Heart right ventricle (tissue), 16 donors: ENCODE results near the gene LPP. TPM values are rescaled to one million over a fixed set of nuclear protein-coding genes. Genes with fewer than 3 reads are reported as not detected.

Experiments used
- ATAC-seq, 8 donors: fragments of 200-7000 bp; cut with Tn5 transposase; one replicate each; pipeline ENCODE4 v1.9.1; 2020; ENCODE audit warnings: mild to moderate bottlenecking in 8 of 8, moderate library complexity in 8 of 8, moderate number of reproducible peaks in 1 of 8
- DNase-seq, 2 donors: peaks; one replicate each; pipeline ENCODE4 v3.0.0-alpha.2; 2020
- H3K27ac ChIP-seq, 10 donors: fragments of 200-600 bp; sonication (generic) in 2 of 10; one replicate each; pipeline versions ENCODE4 v1.5.0 to v1.8.0; 2020 to 2022; ENCODE audit warnings: mild to moderate bottlenecking in 3 of 10
- H3K27me3 ChIP-seq, 7 donors: fragments of 200-600 bp; one replicate each; pipeline ENCODE4 v1.8.0; 2021 to 2022; ENCODE audit warnings: mild to moderate bottlenecking in 2 of 7
- H3K36me3 ChIP-seq, 9 donors: fragments of 200-600 bp; sonication (generic) in 1 of 9; one replicate each; pipeline versions ENCODE4 v1.5.0 to v1.8.0; 2020 to 2022; ENCODE audit warnings: mild to moderate bottlenecking in 2 of 9
- H3K4me1 ChIP-seq, 9 donors: fragments of 200-600 bp; sonication (generic) in 1 of 9; one replicate each; pipeline versions ENCODE4 v1.5.0 to v1.8.0; 2020 to 2022; ENCODE audit warnings: mild to moderate bottlenecking in 4 of 9
- H3K4me3 ChIP-seq, 10 donors: fragments of 200-600 bp; sonication (generic) in 2 of 10; one replicate each; pipeline versions ENCODE4 v1.5.0 to v1.8.0; 2020 to 2022; ENCODE audit warnings: mild to moderate bottlenecking in 7 of 10, moderate library complexity in 2 of 10
- H3K9me3 ChIP-seq, 11 donors: fragments of 200-600 bp in 10 of 11; sonication (generic) in 2 of 11; one replicate each; pipeline versions ENCODE4 v1.5.0 to v1.8.0; 2013 to 2022; ENCODE audit warnings: mild to moderate bottlenecking in 2 of 11, control low read depth in 1 of 11, moderate library complexity in 1 of 11
- CTCF ChIP-seq, 9 donors: fragments of 200-600 bp; sonication (generic) in 2 of 9; IDR thresholded peaks; one replicate each; pipeline versions ENCODE4 v1.5.0 to v1.8.0; 2021 to 2022; ENCODE audit warnings: antibody characterized with exemption in 9 of 9, mild to moderate bottlenecking in 5 of 9, moderate library complexity in 1 of 9
- WGBS, 2 donors: extraction: QIAGEN DNeasy Blood & Tissue Kit; methylation state at CpG; one replicate each; pipeline ENCODE4 v1.1.7; 2013; ENCODE audit warnings: inconsistent platforms in 1 of 2; 5-methylcytosine and 5-hydroxymethylcytosine counted together
- intact Hi-C, 10 donors: fragments of 100-400 bp; cut with DNase I; formaldehyde crosslinking; loops; one replicate each; pipeline versions ENCODE4 v1.11.1 to v1.14.2; 2022
- polyA plus RNA-seq, 2 donors: library from polyadenylated mRNA; stranded (reverse); fragments of 200-250 nt; gene quantifications; one replicate each; pipeline ENCODE4 v1.2.3, GENCODE V29; 2013
- total RNA-seq, 10 donors: library from RNA; stranded (reverse); fragmentation: NEBNext Ultra II Directional in 3 of 10; extraction: Animal tissue kit (Norgen Biotek cat#: 25700) in 3 of 10; gene quantifications; one replicate each; pipeline versions ENCODE4 v1.2.1 to v1.2.4, GENCODE V29; 2021 to 2023
- donor health status: Arrhythmogenic right ventricular cardiomyopathy.
- donor health status: ischemic (EF 13 %, LVEDD 7.1; RV severe dilation, severe dysfunction).
- donor health status: healthy with polysubstance abuse.
- donor health status: DM: no; HTN: yes; CAD: no.
- donor health status: DM: no; HTN: no; CAD: no.
- donor health status: ischemic (EF 25% LVEDD 6.9; RV normal size, moderate dysfunction).
- donor health status: ischemic (EF 25% LVEDD 5.7; RV mildly dilated, moderate dysfunction).
- donor health status: healthy.
- donor health status: DM: yes; HTN: yes; CAD: no.
- donor health status: Ischemic cardiomyopathy.
- donor health status: ischemic (EF 35%, LVEDD 5.7; RV mildly dilated, moderate dysfunction).
- donor health status: nonischemic (EF 11% LVEDD 7.7; RV severe dilation, severe dysfunction).
- donor health status: DM: yes; HTN: yes; CAD: no.
- donor health status: PGD.
- donor health status: ischemic (EF 29% LVEDD 5.4; RV normal size, mild dysfunction).
- donor health status: nonischemic (EF 23%, LVEDD 6.1; RV moderate dilation, normal function).

LPP gene
- total and polyA plus RNA-seq, 12 donors, result 8.5 to 188 (median 140) TPM

DNA sequence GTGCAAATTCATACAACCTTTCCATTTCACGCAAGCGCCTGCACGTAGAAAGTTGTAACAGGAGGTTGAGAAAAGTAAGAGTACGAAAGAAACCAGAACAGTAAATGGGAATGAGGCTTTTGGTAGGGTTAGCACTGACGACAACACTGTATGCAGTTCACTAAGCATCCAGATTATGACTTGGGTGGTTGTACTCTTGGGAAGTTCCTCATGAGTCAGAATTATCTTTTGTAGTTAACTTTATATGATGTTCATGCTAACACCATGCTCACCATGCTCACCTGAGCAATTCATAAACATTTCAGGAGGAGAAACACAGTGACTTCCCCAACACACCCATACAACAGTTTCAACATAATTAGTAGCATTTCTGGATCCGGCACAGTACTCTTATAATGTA lies 3.0 kb upstream of the LPP start:
- Histone ChIP-seq H3K27ac (peak overlapping the region in 1 of 10 donors; percentile 4), H3K9me3 (no peaks in the 10 kb centered on the region), H3K36me3 (no peaks in the 10 kb centered on the region), H3K27me3 (no peaks in the 10 kb centered on the region), H3K4me3 (no peak overlapping the region), H3K4me1 (peaks cover 0 to 35% (median 23%) of the 10 kb centered on the region in 9 donors)
- WGBS, 2 donors, result 96 to 97% methylated on average over 6 of the region's 6 CpGs
- ATAC-seq (no peak), DNase-seq (no peak)
- intact Hi-C loops, result loop anchor here in 9 of 10 donors (5.0 to 10.0 kb wide), 10 partner anchors 74 to 804 kb away; partner anchors contain the start of gene BCL6 (in 4 of the 9)
- TF ChIP-seq CTCF (IDR thresholded peaks at IDR 0.05), result no peak

DNA sequence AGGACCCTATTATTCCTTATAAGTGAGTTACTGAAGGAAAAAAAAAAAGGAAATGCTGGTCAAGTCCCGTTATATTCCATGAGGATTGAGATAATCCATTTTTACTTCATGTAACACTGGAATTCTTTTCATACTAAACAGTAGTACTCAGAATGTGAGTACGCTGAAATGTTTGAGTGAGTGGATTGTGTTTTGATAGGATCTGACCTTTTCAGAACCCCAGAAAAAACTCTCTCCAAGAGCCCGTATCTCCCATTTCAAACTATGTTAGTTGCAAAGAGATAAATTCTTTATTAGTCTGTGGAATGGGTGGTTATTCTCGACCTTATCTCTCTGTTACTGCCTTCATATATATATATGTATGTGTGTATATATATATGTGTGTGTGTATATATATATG lies 2.5 kb upstream of the LPP start:
- Histone ChIP-seq H3K4me3 (no peak overlapping the region), H3K36me3 (no peaks in the 10 kb centered on the region), H3K9me3 (no peaks in the 10 kb centered on the region), H3K4me1 (peaks cover 0 to 39% (median 27%) of the 10 kb centered on the region in 9 donors), H3K27ac (peak overlapping the region in 3 of 10 donors; percentile 4 to 98 (median 20)), H3K27me3 (no peaks in the 10 kb centered on the region)
- ATAC-seq (no peak), DNase-seq (no peak)
- intact Hi-C loops, result loop anchor here in 9 of 10 donors (5.0 to 10.0 kb wide), 10 partner anchors 74 to 803 kb away; partner anchors contain the start of gene BCL6 (in 4 of the 9)
- WGBS, 2 donors, result 52 to 58% methylated on average over 4 of the region's 4 CpGs
- no peak for TF ChIP-seq CTCF (IDR thresholded peaks at IDR 0.05)

DNA sequence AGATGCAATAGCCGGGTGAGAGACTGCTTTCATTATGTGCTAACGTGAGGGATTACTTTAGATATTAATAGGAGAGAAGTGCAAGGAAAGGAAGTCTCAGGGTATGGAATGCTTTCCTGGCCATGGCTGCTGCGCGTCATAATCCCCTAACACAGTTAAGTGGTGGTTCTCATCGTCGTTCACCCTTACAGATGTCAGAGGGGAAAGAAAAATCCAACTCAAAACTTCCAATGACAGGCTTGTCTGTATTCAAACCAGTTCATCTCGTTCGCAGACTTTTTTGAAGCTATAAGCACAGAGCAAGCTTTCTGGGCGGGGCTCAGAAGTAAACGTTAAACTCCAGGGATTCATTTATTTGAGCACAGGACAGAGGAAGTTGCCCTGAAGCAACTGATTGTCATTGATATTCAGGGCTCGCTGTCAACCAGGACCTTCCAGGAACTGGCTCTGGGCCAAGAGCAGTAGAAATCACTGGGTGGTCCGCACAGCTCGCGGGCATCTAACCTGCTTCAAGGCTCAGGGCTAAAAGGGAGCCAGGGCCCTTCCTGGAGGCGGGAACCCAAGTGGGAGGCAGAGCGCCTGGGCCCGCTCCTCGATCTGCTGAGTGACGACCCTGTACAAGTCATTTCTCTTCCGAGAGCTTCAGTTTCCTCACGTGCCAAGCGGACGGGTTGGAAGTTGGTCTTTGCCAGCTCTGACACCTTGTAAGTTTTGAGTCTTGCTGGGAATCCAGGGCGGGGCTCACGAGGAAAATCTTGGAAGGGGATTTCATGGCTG lies 1.1 kb upstream of the LPP start:
- TF ChIP-seq CTCF (IDR thresholded peaks at IDR 0.05), result no peak
- no peaks in the 10 kb centered on the region for H3K27me3 ChIP-seq
- 15 to 22% methylated on average over 25 of the region's 25 CpGs for WGBS, 2 donors
- ATAC-seq (peak in 7 of 8 donors; percentile 15 to 35 (median 19)), DNase-seq (peak in 1 of 2 donors; percentile 41)
- peak overlapping the region; percentile 66 to 92 (median 80) for H3K4me3 ChIP-seq
- H3K27ac ChIP-seq, result peak overlapping the region; percentile 90 to 99 (median 96)
- no peaks in the 10 kb centered on the region for H3K36me3 ChIP-seq
- intact Hi-C loops, result loop anchor here in 9 of 10 donors (5.0 to 10.0 kb wide), 10 partner anchors 76 to 802 kb away; partner anchors contain the start of gene BCL6 (in 4 of the 9)
- H3K4me1 ChIP-seq, result peaks cover 0 to 53% (median 41%) of the 10 kb centered on the region in 9 donors
- H3K9me3 ChIP-seq, result no peaks in the 10 kb centered on the region

DNA sequence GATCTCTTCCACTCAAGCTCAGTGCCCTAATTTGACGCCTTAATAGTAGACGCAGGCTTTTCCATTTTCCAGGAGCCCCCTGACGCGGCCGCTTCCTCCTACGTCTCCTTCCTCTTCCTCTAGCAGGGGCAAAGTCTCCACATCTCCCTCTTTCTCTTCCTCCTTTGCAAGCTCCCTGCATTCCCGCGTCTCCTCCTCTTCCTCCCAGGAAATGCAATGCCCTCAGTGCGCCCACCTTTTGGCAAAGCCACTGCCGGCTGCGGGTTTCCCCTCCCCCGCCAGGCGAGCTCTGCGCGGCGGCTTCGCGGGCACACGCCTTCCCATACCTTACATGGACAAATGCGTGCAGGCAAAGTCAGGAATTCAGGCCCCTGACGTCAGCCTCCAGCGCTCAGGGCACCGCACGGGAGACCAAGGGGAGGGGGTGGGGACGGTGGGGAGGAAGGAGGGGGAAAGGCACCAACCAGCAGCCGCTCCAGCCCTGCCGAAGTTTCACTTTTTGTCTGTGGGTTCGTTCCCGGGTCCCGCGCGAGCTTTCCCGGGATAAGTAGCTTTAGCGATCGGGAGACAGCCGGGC lies 432 bp upstream of the LPP start:
- WGBS, 2 donors, result 1% methylated on average over 36 of the region's 36 CpGs
- H3K4me3 ChIP-seq, result peak overlapping the region; percentile 66 to 92 (median 80)
- TF ChIP-seq CTCF (IDR thresholded peaks at IDR 0.05), result no peak
- H3K4me1 ChIP-seq, result peaks cover 0 to 60% (median 47%) of the 10 kb centered on the region in 9 donors
- DNase-seq (peak; percentile 76 to 82), ATAC-seq (peak; percentile 76 to 87 (median 84))
- H3K9me3 ChIP-seq, result no peaks in the 10 kb centered on the region
- H3K36me3 ChIP-seq, result no peaks in the 10 kb centered on the region
- intact Hi-C loops, result loop anchor here in 9 of 10 donors (1.0 to 10.0 kb wide), 11 partner anchors 76 to 801 kb away; partner anchors contain the start of gene BCL6 (in 4 of the 9)
- H3K27ac ChIP-seq, result peak overlapping the region; percentile 90 to 99 (median 96)
- H3K27me3 ChIP-seq, result no peaks in the 10 kb centered on the region
